GM23338 (cell line): ENCODE results near the gene C22orf15.

Source experiments
- CREB1 ChIP-seq: fragments of 250-450 bp; sonication (Bioruptor Pico); IDR thresholded peaks from 2 replicates; pipeline ENCODE4 v1.5.0; 2020; ENCODE audit warnings: low read depth, mild to moderate bottlenecking, moderate library complexity
- CTCF ChIP-seq, 2 experiments: fragments of 200-600 bp in 1 of 2; sonication (generic) in 1 of 2; conservative IDR thresholded peaks; 2 replicates each; pipeline versions ENCODE4 v1.5.1 to v1.6.1; 2016 to 2017; ENCODE audit warnings: antibody characterized with exemption in 2 of 2, low read depth in 2 of 2, mild to moderate bottlenecking in 2 of 2, moderate library complexity in 1 of 2
- EZH2 ChIP-seq: fragments of 200-600 bp; sonication (generic); IDR thresholded peaks from one replicate; pipeline ENCODE4 v1.8.0; 2017; ENCODE audit warnings: antibody characterized with exemption, mild to moderate bottlenecking, low read depth; ENCODE audit not compliant: unreplicated experiment
- EZH2phosphoT487 ChIP-seq: fragments of 200-600 bp; sonication (generic); IDR thresholded peaks from one replicate; pipeline ENCODE4 v1.8.1; 2018; ENCODE audit warnings: antibody characterized with exemption; ENCODE audit not compliant: unreplicated experiment
- JUNB ChIP-seq: IDR thresholded peaks from one replicate; pipeline ENCODE4 v1.6.1; 2016; ENCODE audit warnings: antibody characterized with exemption; ENCODE audit not compliant: unreplicated experiment
- NANOG ChIP-seq: IDR thresholded peaks from 2 replicates; pipeline ENCODE4 v1.6.1; 2016; ENCODE audit warnings: antibody characterized with exemption, borderline replicate concordance
- POLR2AphosphoS5 ChIP-seq: IDR thresholded peaks from 2 replicates; pipeline ENCODE4 v1.6.1; 2016; ENCODE audit warnings: antibody characterized with exemption, low read depth
- REST ChIP-seq: IDR thresholded peaks from one replicate; pipeline ENCODE4 v1.6.1; 2018; ENCODE audit warnings: antibody characterized with exemption; ENCODE audit not compliant: unreplicated experiment
- ZNF331 ChIP-seq: fragments of 250-450 bp; sonication (Bioruptor Pico); IDR thresholded peaks from 2 replicates; pipeline ENCODE4 v1.5.0; 2020; ENCODE audit warnings: low read depth, mild to moderate bottlenecking, moderate library complexity

GRCh38 chr22:23784215-23784732 lies 21.5 kb downstream of the C22orf15 start:
- TF ChIP-seq CTCF (conservative IDR thresholded peaks at IDR 0.05; ENCODE audit: low read depth in 2 of 2): no peak
- TF ChIP-seq CREB1 (CRISPR knock-in tag): no peak
- no peak for TF ChIP-seq EZH2
- TF ChIP-seq POLR2AphosphoS5: no peak
- no peak for TF ChIP-seq JUNB
- TF ChIP-seq EZH2phosphoT487: no peak
- no peak for TF ChIP-seq REST
- TF ChIP-seq ZNF331 (CRISPR knock-in tag): no peak
- no peak for TF ChIP-seq NANOG
